Stimulated activated naive CD8-positive, alpha-beta T cell treated with anti-CD3 and anti-CD28 coated beads, Interleukin-15, amount 100 ng/mL, for 72 hours (primary cell): ENCODE results near the gene CDH4.

Experiments
- ATAC-seq: fragments of 150-1000 bp; cut with Tn5 transposase; 2 replicates; pipeline ENCODE4 v1.10.0; 2021; ENCODE audit warnings: mild to moderate bottlenecking, moderate library complexity
- DNase-seq, 2 donors: peaks; one replicate each; pipeline ENCODE4 v3.0.0; 2021 to 2022
- H3K27ac Mint-ChIP-seq, 2 donors: one replicate each; pipeline ENCODE4 v1.8.0; 2022; ENCODE audit warnings: mild to moderate bottlenecking in 2 of 2, mixed read lengths in 2 of 2, moderate library complexity in 2 of 2
- H3K27me3 Mint-ChIP-seq: one replicate; pipeline ENCODE4 v1.8.0; 2022; ENCODE audit warnings: mixed read lengths
- H3K4me1 Mint-ChIP-seq: one replicate; pipeline ENCODE4 v1.8.0; 2022; ENCODE audit warnings: mild to moderate bottlenecking, mixed read lengths
- H3K4me3 Mint-ChIP-seq, 2 donors: one replicate each; pipeline ENCODE4 v1.8.0; 2022; ENCODE audit warnings: mild to moderate bottlenecking in 2 of 2, mixed read lengths in 2 of 2, moderate library complexity in 1 of 2
- H3K9me3 Mint-ChIP-seq, 2 donors: one replicate each; pipeline ENCODE4 v1.8.0; 2022; ENCODE audit warnings: mixed read lengths in 2 of 2

CDH4 gene

DNA sequence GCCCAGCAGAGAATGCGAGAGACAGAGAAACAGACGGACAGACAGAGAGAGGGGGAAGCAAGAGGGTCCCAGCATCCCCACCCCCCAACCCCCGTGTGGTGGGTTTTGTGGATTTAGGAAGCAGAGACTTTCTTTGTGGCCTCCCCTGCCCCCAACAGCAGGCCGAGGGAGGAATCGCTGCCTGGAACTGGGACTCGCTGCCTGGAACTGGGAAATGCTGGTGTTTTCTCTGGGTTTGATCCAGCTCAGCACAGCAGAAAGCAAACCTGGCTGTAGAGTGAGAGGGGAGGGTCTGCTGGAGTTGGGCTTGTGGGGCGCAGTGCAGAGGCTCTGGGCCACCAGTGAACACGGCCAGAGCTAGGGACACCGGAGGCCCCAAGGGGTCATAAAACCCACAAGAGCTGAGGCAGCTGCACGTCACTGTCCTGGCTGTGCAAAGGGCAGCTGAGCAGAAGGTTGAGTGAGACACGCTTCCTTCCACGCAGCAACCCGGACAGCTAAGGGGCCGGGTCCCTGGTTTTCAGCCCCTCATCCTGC, 631.9 kb downstream of the CDH4 start:
- ATAC-seq (no peak), DNase-seq (no peak)
- Mint-ChIP-seq H3K9me3 (no peaks in the 10 kb centered on the region), H3K27ac (peak overlapping the region in 1 of 2 donors; percentile 49), H3K4me1 (peaks cover 13% of the 10 kb centered on the region), H3K4me3 (no peak overlapping the region), H3K27me3 (peaks cover 23% of the 10 kb centered on the region)

GRCh38 chr20:61884571-61885389, 632.7 kb downstream of the CDH4 start:
- H3K4me1 Mint-ChIP-seq: peaks cover 13% of the 10 kb centered on the region
- no peak overlapping the region for H3K4me3 Mint-ChIP-seq
- peaks cover 23% of the 10 kb centered on the region for H3K27me3 Mint-ChIP-seq
- ATAC-seq (no peak), DNase-seq (no peak)
- peaks cover 7 to 8% of the 10 kb centered on the region in 2 donors for H3K9me3 Mint-ChIP-seq
- H3K27ac Mint-ChIP-seq: no peak overlapping the region

- DNase-seq (no peak), ATAC-seq (no peak)
- peaks cover 13% of the 10 kb centered on the region for H3K4me1 Mint-ChIP-seq
- H3K9me3 Mint-ChIP-seq: peaks cover 13 to 15% of the 10 kb centered on the region in 2 donors
- no peak overlapping the region for H3K27ac Mint-ChIP-seq
- H3K4me3 Mint-ChIP-seq: no peak overlapping the region
- peaks cover 23% of the 10 kb centered on the region for H3K27me3 Mint-ChIP-seq
These were observed 634.0 kb downstream of the CDH4 start for GRCh38 chr20:61885759-61886715.

GRCh38 chr20:61886721-61887595, 634.9 kb downstream of the CDH4 start:
- ATAC-seq: peak; percentile 58
- Mint-ChIP-seq H3K4me3 (no peak overlapping the region), H3K27ac (peak overlapping the region in 1 of 2 donors; percentile 37), H3K4me1 (peaks cover 13% of the 10 kb centered on the region), H3K9me3 (peaks cover 13 to 15% of the 10 kb centered on the region in 2 donors), H3K27me3 (peaks cover 23% of the 10 kb centered on the region)
- DNase-seq: peak; percentile 17 to 45

GRCh38 chr20:61887596-61888093, 635.6 kb downstream of the CDH4 start:
- peaks cover 13 to 15% of the 10 kb centered on the region in 2 donors for H3K9me3 Mint-ChIP-seq
- no peak for DNase-seq
- H3K27ac Mint-ChIP-seq: no peak overlapping the region
- H3K27me3 Mint-ChIP-seq: peaks cover 20% of the 10 kb centered on the region
- H3K4me1 Mint-ChIP-seq: peaks cover 13% of the 10 kb centered on the region
- no peak for ATAC-seq
- H3K4me3 Mint-ChIP-seq: no peak overlapping the region

DNA sequence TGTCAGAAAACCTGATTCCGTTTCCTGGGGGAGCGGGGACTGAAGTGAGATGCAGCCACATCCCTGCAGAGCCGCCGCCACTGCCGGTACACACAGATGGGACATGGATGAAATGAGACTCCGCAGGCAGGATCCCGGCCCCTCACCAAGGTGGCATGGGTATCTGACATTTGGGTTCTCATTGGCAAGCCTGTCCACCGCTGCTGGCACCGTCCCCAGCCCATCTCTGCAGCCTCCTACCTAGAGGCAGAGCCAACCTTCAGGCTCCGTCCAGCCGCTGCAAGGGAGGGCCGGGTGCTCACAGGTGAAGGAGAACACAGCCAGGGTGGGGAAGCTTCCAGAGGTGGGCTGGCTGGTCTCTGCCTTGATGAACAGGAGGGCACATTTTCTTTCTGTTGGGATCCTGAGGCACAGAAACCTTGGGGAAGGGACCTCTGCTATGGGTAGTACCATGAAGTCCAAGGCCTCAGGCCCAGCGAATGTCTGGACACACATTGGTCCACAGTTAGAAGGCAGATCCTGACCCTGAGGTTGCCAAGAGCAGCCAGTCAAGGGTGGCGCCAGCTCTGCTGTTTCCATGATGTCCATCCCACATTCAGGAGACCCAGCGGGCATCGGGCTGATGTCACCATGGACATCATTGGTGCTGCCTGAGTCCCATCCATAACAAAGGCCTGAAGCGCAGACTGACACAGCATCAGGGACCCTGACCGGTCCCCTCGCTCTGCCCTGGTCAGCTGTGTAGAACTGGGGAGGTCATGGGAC, 636.2 kb downstream of the CDH4 start:
- peaks cover 7% of the 10 kb centered on the region for H3K4me1 Mint-ChIP-seq
- DNase-seq (no peak), ATAC-seq (no peak)
- peaks cover 13 to 15% of the 10 kb centered on the region in 2 donors for H3K9me3 Mint-ChIP-seq
- peaks cover 13% of the 10 kb centered on the region for H3K27me3 Mint-ChIP-seq
- H3K4me3 Mint-ChIP-seq: no peak overlapping the region
- H3K27ac Mint-ChIP-seq: no peak overlapping the region

GRCh38 chr20:61889659-61890058, 637.6 kb downstream of the CDH4 start:
- peaks cover 13 to 15% of the 10 kb centered on the region in 2 donors for H3K9me3 Mint-ChIP-seq
- ATAC-seq (no peak), DNase-seq (no peak)
- no peak overlapping the region for H3K27ac Mint-ChIP-seq
- peaks cover 5% of the 10 kb centered on the region for H3K4me1 Mint-ChIP-seq
- no peak overlapping the region for H3K4me3 Mint-ChIP-seq
- H3K27me3 Mint-ChIP-seq: no peaks in the 10 kb centered on the region

- Mint-ChIP-seq H3K27ac (no peak overlapping the region), H3K27me3 (no peaks in the 10 kb centered on the region), H3K4me1 (peaks cover 5% of the 10 kb centered on the region), H3K4me3 (no peak overlapping the region), H3K9me3 (peaks cover 13 to 15% of the 10 kb centered on the region in 2 donors)
- ATAC-seq (no peak), DNase-seq (no peak)
These were observed 638.1 kb downstream of the CDH4 start for GRCh38 chr20:61890210-61890609.

GRCh38 chr20:61891476-61891875, 639.4 kb downstream of the CDH4 start:
- H3K4me1 Mint-ChIP-seq: peaks cover 5% of the 10 kb centered on the region

GRCh38 chr20:61891916-61892649, 640.0 kb downstream of the CDH4 start:
- H3K4me1 Mint-ChIP-seq: peaks cover 2% of the 10 kb centered on the region
- peaks cover 8% of the 10 kb centered on the region for H3K27me3 Mint-ChIP-seq
- H3K9me3 Mint-ChIP-seq: peaks cover 13 to 15% of the 10 kb centered on the region in 2 donors
- no peak for DNase-seq
- no peak overlapping the region for H3K4me3 Mint-ChIP-seq
- ATAC-seq: no peak
- no peak overlapping the region for H3K27ac Mint-ChIP-seq

More at GRCh38 chr20:61891476-61891875, 639.4 kb downstream of the CDH4 start:
- DNase-seq: no peak
- Mint-ChIP-seq H3K27ac (no peak overlapping the region), H3K9me3 (peaks cover 13 to 15% of the 10 kb centered on the region in 2 donors), H3K4me3 (no peak overlapping the region), H3K27me3 (peaks cover 5% of the 10 kb centered on the region)
- no peak for ATAC-seq

GRCh38 chr20:61895016-61895415, 643.0 kb downstream of the CDH4 start:
- Mint-ChIP-seq H3K4me1 (no peaks in the 10 kb centered on the region), H3K27me3 (peaks cover 20% of the 10 kb centered on the region)

GRCh38 chr20:61895686-61896057, 643.6 kb downstream of the CDH4 start:
- H3K27ac Mint-ChIP-seq: no peak overlapping the region
- DNase-seq (no peak), ATAC-seq (no peak)
- H3K27me3 Mint-ChIP-seq: peaks cover 20% of the 10 kb centered on the region
- no peak overlapping the region for H3K4me3 Mint-ChIP-seq
- no peaks in the 10 kb centered on the region for H3K9me3 Mint-ChIP-seq
- H3K4me1 Mint-ChIP-seq: no peaks in the 10 kb centered on the region

More at GRCh38 chr20:61895016-61895415, 643.0 kb downstream of the CDH4 start:
- DNase-seq: no peak
- peaks cover 4 to 5% of the 10 kb centered on the region in 2 donors for H3K9me3 Mint-ChIP-seq
- no peak for ATAC-seq
- H3K27ac Mint-ChIP-seq: no peak overlapping the region
- H3K4me3 Mint-ChIP-seq: no peak overlapping the region

DNA sequence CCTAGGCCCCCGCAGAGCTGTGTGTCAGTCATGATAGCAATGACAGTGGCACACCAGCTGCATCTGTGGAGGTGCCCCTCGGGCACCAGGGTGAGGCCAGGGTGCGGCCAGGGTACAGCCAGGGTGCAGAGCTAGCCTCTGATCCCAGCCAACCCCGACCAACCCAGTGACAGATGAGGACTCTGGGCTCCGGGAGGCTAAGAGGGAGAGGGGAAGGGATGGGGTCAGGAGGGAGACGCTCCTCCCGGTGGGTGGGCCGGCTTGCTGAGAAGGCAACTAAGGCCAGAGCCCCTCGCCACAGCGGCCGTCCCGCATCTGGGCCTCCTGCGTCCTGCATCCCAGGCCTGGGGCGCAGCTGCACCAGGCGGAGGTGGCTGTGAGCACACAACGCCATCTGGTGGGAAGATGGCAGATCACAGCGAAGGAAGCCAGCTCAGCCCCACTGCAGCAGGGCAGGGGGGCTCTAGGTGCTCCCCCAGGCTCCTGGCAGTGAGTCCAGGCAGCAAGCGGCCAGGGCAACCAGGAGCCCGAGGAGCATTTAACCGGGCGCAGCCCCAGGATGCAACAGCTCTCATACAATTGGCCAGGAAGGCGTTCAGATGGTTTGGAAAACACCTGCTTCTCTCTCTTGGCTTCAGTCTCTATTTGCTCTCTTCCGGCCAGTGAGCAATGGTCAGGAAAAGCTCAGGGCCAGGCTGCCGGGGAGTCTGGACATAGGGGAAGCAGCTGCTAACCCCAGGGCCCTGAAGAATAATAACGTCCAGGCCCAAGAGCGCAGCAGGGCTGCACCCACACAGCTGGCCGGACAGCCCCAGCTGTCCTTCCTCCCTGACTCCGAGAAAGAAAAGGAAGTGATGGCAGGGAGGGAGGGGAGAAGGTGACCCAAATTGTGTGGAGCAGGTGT, 644.2 kb downstream of the CDH4 start:
- DNase-seq: peak in 1 of 2 donors; percentile 30

More for the DNA sequence above, 644.2 kb downstream of the CDH4 start:
- peaks cover 20% of the 10 kb centered on the region for H3K27me3 Mint-ChIP-seq
- peak; percentile 59 for ATAC-seq
- H3K27ac Mint-ChIP-seq: no peak overlapping the region
- H3K4me1 Mint-ChIP-seq: no peaks in the 10 kb centered on the region
- no peak overlapping the region for H3K4me3 Mint-ChIP-seq
- no peaks in the 10 kb centered on the region for H3K9me3 Mint-ChIP-seq
